SK-N-MC (cell line): ENCODE results near the gene COG1.

ENCODE experiments used
- DNase-seq: peaks from one replicate; pipeline ENCODE4 v3.0.0-alpha.2; 2011; ENCODE audit warnings: low read depth, low spot score
- H3K27ac ChIP-seq: fragments of 200-600 bp; sonication (generic); 2 replicates; pipeline ENCODE4 v1.5.1; 2016; ENCODE audit warnings: mixed run types
- H3K36me3 ChIP-seq: fragments of 200-600 bp; sonication (generic); 2 replicates; pipeline ENCODE4 v1.6.1; 2017; ENCODE audit warnings: antibody characterized with exemption, low read length, mixed read lengths; ENCODE audit not compliant: insufficient read depth
- H3K4me3 ChIP-seq: fragments of 200-600 bp; sonication (generic); 2 replicates; pipeline ENCODE4 v1.5.1; 2016
- H3K9ac ChIP-seq: fragments of 200-600 bp; sonication (generic); 2 replicates; pipeline ENCODE4 v1.8.0; 2017; ENCODE audit warnings: mixed run types, mixed read lengths; ENCODE audit not compliant: insufficient read length
- H3K9me3 ChIP-seq: fragments of 200-600 bp; sonication (generic); 2 replicates; pipeline ENCODE4 v1.6.1; 2017; ENCODE audit warnings: low read depth, mild to moderate bottlenecking, antibody characterized with exemption, low read length, moderate library complexity, mixed read lengths
- EZH2 ChIP-seq: fragments of 200-600 bp; sonication (generic); IDR thresholded peaks from one replicate; pipeline ENCODE4 v1.6.1; 2017; ENCODE audit warnings: antibody characterized with exemption
- FOXP2 ChIP-seq: optimal IDR thresholded peaks from 2 replicates; pipeline ENCODE3; 2011; ENCODE audit warnings: mild to moderate bottlenecking, moderate library complexity; ENCODE audit not compliant: insufficient read depth; ENCODE audit errors: extremely low read length, control extremely low read depth
- POLR2AphosphoS5 ChIP-seq: IDR thresholded peaks from 2 replicates; pipeline ENCODE4 v1.6.1; 2012; ENCODE audit warnings: mild to moderate bottlenecking, low read depth, low read length, borderline replicate concordance

Gene COG1

GRCh38 chr17:73179878-73180277, 13.0 kb upstream of the COG1 start:
- TF ChIP-seq EZH2 (no peak), FOXP2 (no peak), POLR2AphosphoS5 (no peak)
- Histone ChIP-seq H3K9ac (no peak overlapping the region), H3K4me3 (no peak overlapping the region), H3K27ac (no peak overlapping the region), H3K36me3 (no peaks in the 10 kb centered on the region), H3K9me3 (no peaks in the 10 kb centered on the region)
- DNase-seq, result no peak

- H3K9ac ChIP-seq, result no peak overlapping the region
- H3K4me3 ChIP-seq, result no peak overlapping the region
- no peak for DNase-seq
- no peaks in the 10 kb centered on the region for H3K9me3 ChIP-seq
- no peak overlapping the region for H3K27ac ChIP-seq
- TF ChIP-seq FOXP2, result no peak
- TF ChIP-seq POLR2AphosphoS5, result no peak
- TF ChIP-seq EZH2, result no peak
- no peaks in the 10 kb centered on the region for H3K36me3 ChIP-seq
Observed at GRCh38 chr17:73182616-73183310, 10.1 kb upstream of the COG1 start.

GRCh38 chr17:73184136-73184993, 8.5 kb upstream of the COG1 start:
- no peak for TF ChIP-seq EZH2
- TF ChIP-seq FOXP2, result no peak
- no peak for TF ChIP-seq POLR2AphosphoS5
- DNase-seq, result no peak
- Histone ChIP-seq H3K9ac (no peak overlapping the region), H3K9me3 (no peaks in the 10 kb centered on the region), H3K4me3 (no peak overlapping the region), H3K36me3 (no peaks in the 10 kb centered on the region), H3K27ac (no peak overlapping the region)

GRCh38 chr17:73186283-73187050, 6.4 kb upstream of the COG1 start:
- TF ChIP-seq POLR2AphosphoS5 (no peak), EZH2 (no peak), FOXP2 (no peak)
- DNase-seq, result no peak
- H3K27ac ChIP-seq, result no peak overlapping the region
- no peaks in the 10 kb centered on the region for H3K9me3 ChIP-seq
- H3K36me3 ChIP-seq, result no peaks in the 10 kb centered on the region
- H3K4me3 ChIP-seq, result no peak overlapping the region
- no peak overlapping the region for H3K9ac ChIP-seq

- DNase-seq, result no peak
- H3K4me3 ChIP-seq, result no peak overlapping the region
- H3K36me3 ChIP-seq, result no peaks in the 10 kb centered on the region
- no peak for TF ChIP-seq EZH2
- TF ChIP-seq POLR2AphosphoS5, result no peak
- no peak for TF ChIP-seq FOXP2
- no peaks in the 10 kb centered on the region for H3K9me3 ChIP-seq
- H3K27ac ChIP-seq, result no peak overlapping the region
- H3K9ac ChIP-seq, result no peak overlapping the region
Observed at GRCh38 chr17:73187203-73187769, 5.6 kb upstream of the COG1 start.

GRCh38 chr17:73188011-73188410, 4.8 kb upstream of the COG1 start:
- Histone ChIP-seq H3K27ac (no peak overlapping the region), H3K36me3 (no peaks in the 10 kb centered on the region), H3K9ac (no peak overlapping the region), H3K4me3 (no peak overlapping the region), H3K9me3 (no peaks in the 10 kb centered on the region)
- TF ChIP-seq EZH2 (no peak), FOXP2 (no peak), POLR2AphosphoS5 (no peak)
- DNase-seq, result no peak

GRCh38 chr17:73189417-73190099, 3.3 kb upstream of the COG1 start:
- no peaks in the 10 kb centered on the region for H3K36me3 ChIP-seq
- H3K9me3 ChIP-seq, result no peaks in the 10 kb centered on the region
- no peak overlapping the region for H3K27ac ChIP-seq
- no peak overlapping the region for H3K4me3 ChIP-seq
- H3K9ac ChIP-seq, result no peak overlapping the region
- TF ChIP-seq EZH2 (no peak), POLR2AphosphoS5 (no peak), FOXP2 (no peak)
- DNase-seq, result no peak
